Germinal center (tissue), 1 donor: ENCODE data around the gene PLCD3.

ENCODE experiments used
- DNase-seq: peaks from one replicate; pipeline ENCODE4 v3.0.0; 2012; ENCODE audit warnings: mixed read lengths, low spot score

The PLCD3 gene

DNA sequence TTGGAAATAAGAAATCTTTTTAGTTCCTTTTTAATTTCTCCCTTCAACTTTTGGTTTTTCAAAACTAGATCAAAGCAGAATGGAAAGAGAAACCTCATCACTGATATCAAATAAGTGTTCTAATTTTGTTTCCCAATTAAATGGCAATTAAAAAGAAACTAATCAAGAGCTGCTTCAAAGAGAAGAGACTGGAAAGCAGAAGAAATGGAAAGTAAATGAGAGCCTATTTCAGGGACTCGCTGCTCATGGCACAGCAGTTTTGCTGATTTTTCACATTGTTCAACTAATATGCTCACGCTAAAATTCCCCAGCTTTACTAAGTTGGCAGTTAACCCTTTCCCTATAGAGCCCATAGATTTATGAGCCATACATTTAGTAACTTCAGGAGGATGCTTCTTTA lies 64.7 kb downstream of the PLCD3 start:
- no peak for DNase-seq

- no peak for DNase-seq
Observed at GRCh38 chr17:45063198-45063597, 69.1 kb downstream of the PLCD3 start.

DNA sequence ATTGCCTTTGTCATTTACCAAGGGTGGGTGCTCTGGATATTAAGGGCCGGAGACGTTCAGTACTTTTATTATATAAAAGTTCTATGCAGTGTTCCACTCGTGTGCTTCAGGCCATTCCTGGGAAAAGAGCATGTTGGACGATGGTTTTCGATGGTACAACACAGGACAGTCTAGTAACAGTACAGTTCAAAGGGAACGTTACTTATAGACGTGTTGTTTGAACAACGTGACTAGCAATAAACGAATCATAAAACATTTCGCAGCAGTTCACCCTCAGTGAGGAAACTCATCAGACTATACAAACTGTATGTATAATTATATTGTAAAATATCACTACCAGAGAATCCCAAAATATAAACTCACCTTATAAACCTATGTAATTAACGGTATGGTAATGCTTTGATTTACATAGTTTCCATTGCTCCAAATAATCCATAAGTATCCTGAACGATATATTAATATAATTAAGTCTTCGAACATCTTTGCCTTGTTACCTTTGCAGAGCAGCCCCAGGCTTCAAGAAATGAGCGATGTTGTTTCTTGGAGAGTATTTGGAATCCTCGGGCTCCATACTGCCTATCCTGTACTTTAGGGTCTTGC lies 70.6 kb downstream of the PLCD3 start:
- no peak for DNase-seq

GRCh38 chr17:45060797-45061605 lies 71.3 kb downstream of the PLCD3 start, which contains the start of gene NMT1:
TSS of gene NMT1 (plus strand) at chr17:45061317. CDS start at chr17:45061330, 13 bp downstream.
- DNase-seq = peak; percentile 96

DNA sequence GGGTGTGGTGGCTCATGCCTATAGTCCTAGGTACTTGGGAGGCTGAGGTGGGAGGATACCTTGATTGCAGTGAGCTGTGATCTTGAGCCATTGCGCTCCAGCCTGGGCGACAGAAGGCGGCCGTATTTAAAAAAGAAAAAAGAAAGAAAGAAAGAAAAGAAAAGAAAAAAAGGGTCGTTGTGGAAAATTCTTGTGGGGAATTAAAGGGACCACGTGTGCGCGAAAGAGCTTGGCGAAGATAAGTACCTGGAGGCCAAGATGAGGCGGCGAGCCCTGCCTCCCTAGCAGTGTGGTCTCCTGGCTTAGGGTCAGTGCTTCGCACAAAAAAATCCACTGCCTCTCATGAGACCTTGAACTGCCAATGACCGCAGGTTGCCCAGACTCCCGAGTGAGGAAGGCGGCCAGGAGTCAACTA lies 71.9 kb downstream of the PLCD3 start:
- DNase-seq = no peak
